Fibroblast of the aortic adventitia (primary cell): Measurements from ENCODE around the gene RETREG3. TPM values are rescaled to one million over a fixed set of nuclear protein-coding genes. Genes with fewer than 3 reads are reported as not detected.

Source experiments
- DNase-seq: peaks from one replicate; pipeline ENCODE4 v3.0.0-alpha.2; 2010; ENCODE audit warnings: low read depth
- H3K4me3 ChIP-seq: 2 replicates; pipeline ENCODE4 v1.5.1; 2011; ENCODE audit warnings: low read depth, mild to moderate bottlenecking, control low read depth, low read length, moderate library complexity
- CTCF ChIP-seq: IDR thresholded peaks from 2 replicates; pipeline ENCODE4 v1.5.1; 2011; ENCODE audit warnings: mild to moderate bottlenecking, low read length, control low read depth, inconsistent platforms; ENCODE audit not compliant: insufficient read depth
- total RNA-seq: library from RNA; depleted of rRNA; stranded (reverse); fragments of >200 nt; gene quantifications from 2 replicates; pipeline ENCODE4 v1.2.3, GENCODE V29; 2012; ENCODE audit warnings: low replicate concordance

Gene RETREG3
- total RNA-seq, 1 donor: 52.6 TPM

- TF ChIP-seq CTCF: no peak
- no peak for DNase-seq
Observed at GRCh38 chr17:42586514-42587230, 22.5 kb downstream of the RETREG3 start.

GRCh38 chr17:42585353-42585752 lies 23.8 kb downstream of the RETREG3 start:
- H3K4me3 ChIP-seq: no peak overlapping the region
- DNase-seq: no peak
- TF ChIP-seq CTCF: no peak

More at GRCh38 chr17:42586514-42587230, 22.5 kb downstream of the RETREG3 start:
- H3K4me3 ChIP-seq: no peak overlapping the region

- H3K4me3 ChIP-seq: no peak overlapping the region
- DNase-seq: no peak
- no peak for TF ChIP-seq CTCF
Observed at GRCh38 chr17:42584880-42585279, 24.3 kb downstream of the RETREG3 start.

GRCh38 chr17:42581744-42582270 lies 27.4 kb downstream of the RETREG3 start:
- TF ChIP-seq CTCF: no peak
- H3K4me3 ChIP-seq: no peak overlapping the region
- DNase-seq: no peak

- no peak for DNase-seq
- no peak overlapping the region for H3K4me3 ChIP-seq
- no peak for TF ChIP-seq CTCF
Observed at GRCh38 chr17:42579794-42580551, 29.2 kb downstream of the RETREG3 start.

- peak; percentile 79 for TF ChIP-seq CTCF
- H3K4me3 ChIP-seq: peak overlapping the region; percentile 75
- DNase-seq: peak; percentile 77
Observed at GRCh38 chr17:42578282-42578869, 30.8 kb downstream of the RETREG3 start.
